Ramos (cell line): ENCODE data around the gene ZNF689.

Experiments
- in situ Hi-C: fragments of 300-500 bp; cut with MboI; formaldehyde crosslinking; loops from one replicate; pipeline ENCODE4 v1.14.3; 2022; ENCODE audit warnings: low sequenced_read_pairs; ENCODE audit not compliant: unreplicated experiment

Gene ZNF689

GRCh38 chr16:30569281-30569680, 40.9 kb downstream of the ZNF689 start:
- in situ Hi-C loops: no loop called here

GRCh38 chr16:30567991-30568638, 42.1 kb downstream of the ZNF689 start:
- in situ Hi-C loops: no loop called here

- in situ Hi-C loops: no loop called here
These were observed 42.8 kb downstream of the ZNF689 start for GRCh38 chr16:30567160-30567990.

GRCh38 chr16:30566531-30566930, 43.7 kb downstream of the ZNF689 start:
- in situ Hi-C loops: no loop called here

- in situ Hi-C loops: no loop called here
These were observed 44.2 kb downstream of the ZNF689 start for GRCh38 chr16:30565984-30566383.

- in situ Hi-C loops: no loop called here
These were observed 44.7 kb downstream of the ZNF689 start for GRCh38 chr16:30565526-30565925.

- in situ Hi-C loops: no loop called here
These were observed 48.2 kb downstream of the ZNF689 start for GRCh38 chr16:30562021-30562420.

- in situ Hi-C loops: no loop called here
These were observed 48.9 kb downstream of the ZNF689 start for GRCh38 chr16:30561089-30561816.

- in situ Hi-C loops: no loop called here
These were observed 50.5 kb downstream of the ZNF689 start for GRCh38 chr16:30559690-30560089.

- in situ Hi-C loops: no loop called here
These were observed 51.3 kb downstream of the ZNF689 start for GRCh38 chr16:30558789-30559377.

GRCh38 chr16:30557957-30558788, 52.0 kb downstream of the ZNF689 start, which contains the start of gene ZNF764:
TSS of gene ZNF764 (minus strand) at chr16:30558374. CDS start at chr16:30558182, 192 bp downstream.
- in situ Hi-C loops: no loop called here

GRCh38 chr16:30557707-30557956, 52.6 kb downstream of the ZNF689 start:
- in situ Hi-C loops: no loop called here

- in situ Hi-C loops: no loop called here
These were observed 54.1 kb downstream of the ZNF689 start for GRCh38 chr16:30556125-30556473.

GRCh38 chr16:30555315-30556124, 54.7 kb downstream of the ZNF689 start:
- in situ Hi-C loops: no loop called here

GRCh38 chr16:30554557-30555314, 55.5 kb downstream of the ZNF689 start:
- in situ Hi-C loops: no loop called here

- in situ Hi-C loops: no loop called here
These were observed 56.7 kb downstream of the ZNF689 start for GRCh38 chr16:30553393-30553899.

- in situ Hi-C loops: no loop called here
These were observed 57.2 kb downstream of the ZNF689 start for GRCh38 chr16:30552956-30553355.
